T follicular helper cell (primary cell): Measurements from ENCODE around the gene DET1.
"Not testable (repeated sequence)": the region's sequence is repeated elsewhere in the genome, so short reads cannot be mapped to it uniquely, and the experiment has no call there.

Experiments used
- DNase-seq: peaks from one replicate; pipeline ENCODE4 v3.0.0-alpha.2; 2020; ENCODE audit warnings: low read depth

DET1 gene

GRCh38 chr15:88493844-88494243 lies 52.6 kb downstream of the DET1 start:
- DNase-seq: no peak

- DNase-seq: no peak
These were observed 55.3 kb downstream of the DET1 start for GRCh38 chr15:88491158-88491557.

DNA sequence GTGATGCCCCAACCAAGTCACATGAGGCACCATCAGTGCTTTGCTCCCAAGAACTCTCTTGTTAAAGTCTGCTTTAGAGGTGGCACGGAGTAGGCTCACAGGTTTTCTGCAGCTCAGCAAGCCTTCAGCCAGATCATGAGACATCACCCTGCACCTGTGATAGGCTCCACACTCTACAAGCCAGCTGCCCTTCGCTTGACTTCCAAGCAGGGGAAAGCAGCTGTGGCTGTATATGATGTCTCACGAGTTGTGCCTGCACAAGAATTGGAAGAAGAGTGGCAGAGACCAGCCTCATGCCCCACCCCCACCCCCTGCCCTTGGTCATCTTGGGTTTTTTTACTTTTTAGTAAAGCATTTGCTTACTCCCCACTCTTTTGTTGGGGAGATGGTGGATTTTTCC lies 56.4 kb downstream of the DET1 start:
- DNase-seq: no peak

DNA sequence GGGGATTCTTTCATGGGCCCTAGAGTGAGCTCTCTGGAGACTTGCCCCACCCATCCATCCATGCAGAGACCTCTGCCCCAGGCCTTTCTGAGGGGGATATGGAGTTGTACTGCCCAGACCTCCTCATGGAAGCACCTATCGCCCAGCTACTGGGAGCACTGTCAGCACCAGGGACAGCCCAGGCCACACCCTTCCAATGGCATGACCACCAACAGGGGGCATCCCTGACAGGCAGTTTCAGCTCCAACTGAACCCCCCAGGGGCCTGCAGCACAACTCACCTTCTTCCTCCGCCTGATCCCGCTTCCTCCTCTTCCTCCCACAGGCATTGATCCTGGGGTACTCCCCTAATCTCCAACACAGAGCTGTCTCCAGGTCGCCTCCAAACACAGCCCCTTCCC lies 57.2 kb downstream of the DET1 start:
- no peak for DNase-seq

GRCh38 chr15:88487796-88488523 lies 58.5 kb downstream of the DET1 start:
- DNase-seq: no peak

DNA sequence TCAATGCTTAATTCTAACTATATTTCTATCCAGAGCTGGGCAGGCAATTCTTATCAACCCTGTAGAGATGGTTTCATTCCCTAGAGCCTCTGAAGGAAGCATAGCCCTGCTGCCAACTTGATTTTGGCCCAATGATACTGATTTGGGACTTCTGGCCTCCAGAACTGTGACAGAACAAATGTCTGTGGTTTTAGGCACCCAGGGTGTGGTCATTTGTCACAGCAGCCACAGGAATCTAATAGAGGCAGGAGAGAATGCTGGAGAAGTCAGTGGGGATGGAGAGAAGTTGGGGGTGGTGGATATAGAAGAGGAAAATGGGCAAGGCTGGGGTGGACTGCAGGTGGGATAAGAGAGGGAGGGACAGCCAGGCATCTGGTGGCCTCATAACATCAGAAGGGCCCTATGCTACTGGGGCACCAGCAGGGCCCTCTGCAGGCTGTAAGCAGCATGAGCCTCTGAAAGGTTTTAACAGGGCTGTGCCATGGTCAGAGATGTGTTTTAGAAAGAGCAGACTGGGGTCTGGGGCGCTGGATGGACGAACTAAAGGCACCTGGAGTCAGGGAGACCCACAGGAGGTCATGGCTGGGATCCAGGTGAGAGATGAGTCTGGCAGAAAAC lies 59.2 kb downstream of the DET1 start:
- DNase-seq: no peak

DNA sequence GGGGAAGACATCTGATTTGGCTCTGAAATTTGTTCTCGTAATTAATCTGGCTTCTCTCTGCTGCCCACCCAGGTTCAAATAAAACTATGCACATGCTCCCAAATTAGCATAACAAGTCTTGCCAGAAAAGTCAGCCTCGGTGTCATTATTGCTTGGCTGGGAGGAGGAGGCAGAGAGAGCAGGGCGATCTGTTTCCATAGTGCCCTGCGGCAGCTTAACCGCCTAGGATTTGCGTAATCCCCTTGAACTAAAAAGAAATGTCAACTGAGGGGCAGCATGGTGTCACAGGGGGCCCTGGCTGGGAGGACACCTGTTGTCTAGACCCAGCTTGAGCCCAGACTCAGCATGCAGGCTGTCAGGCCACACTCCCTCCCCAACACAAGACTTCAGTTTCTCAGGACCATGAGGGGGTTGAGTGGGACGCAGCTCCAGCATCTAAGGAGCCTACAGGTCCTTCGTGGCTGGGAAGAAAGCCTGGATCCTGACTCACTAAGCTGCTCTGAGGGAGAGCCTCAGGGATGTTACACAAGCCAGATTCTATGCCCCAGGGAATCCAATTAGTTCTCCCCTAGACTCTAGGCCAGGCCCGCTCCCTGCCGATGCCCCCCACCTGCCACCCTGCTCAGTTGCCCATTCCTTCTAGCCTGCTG lies 61.7 kb downstream of the DET1 start:
- DNase-seq: no peak

- DNase-seq: no peak
These were observed 64.2 kb downstream of the DET1 start for GRCh38 chr15:88482263-88482662.

DNA sequence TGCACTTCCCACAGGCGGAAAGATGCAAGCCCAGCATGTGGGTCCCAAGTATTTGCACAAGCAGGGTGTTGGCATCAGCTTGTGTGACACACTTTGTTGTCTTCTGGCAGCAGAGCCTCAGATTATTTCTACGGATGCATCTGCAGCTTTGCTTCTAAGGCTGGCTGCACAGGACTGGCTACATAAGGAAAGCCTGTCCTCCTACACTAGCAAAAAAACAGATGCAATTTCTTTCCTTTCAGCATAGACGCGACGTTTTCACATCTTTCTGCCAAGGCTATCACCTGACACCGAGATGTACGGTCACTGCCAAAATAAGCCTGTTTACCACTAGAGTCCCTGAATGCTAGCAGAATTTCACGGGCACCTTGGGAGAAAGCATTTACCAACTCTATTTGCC lies 65.5 kb downstream of the DET1 start:
- no peak for DNase-seq

GRCh38 chr15:88479169-88479568 lies 67.3 kb downstream of the DET1 start:
- DNase-seq: no peak

- no peak for DNase-seq
These were observed 68.6 kb downstream of the DET1 start for GRCh38 chr15:88477904-88478303.

GRCh38 chr15:88477126-88477525 lies 69.4 kb downstream of the DET1 start:
- no peak for DNase-seq

DNA sequence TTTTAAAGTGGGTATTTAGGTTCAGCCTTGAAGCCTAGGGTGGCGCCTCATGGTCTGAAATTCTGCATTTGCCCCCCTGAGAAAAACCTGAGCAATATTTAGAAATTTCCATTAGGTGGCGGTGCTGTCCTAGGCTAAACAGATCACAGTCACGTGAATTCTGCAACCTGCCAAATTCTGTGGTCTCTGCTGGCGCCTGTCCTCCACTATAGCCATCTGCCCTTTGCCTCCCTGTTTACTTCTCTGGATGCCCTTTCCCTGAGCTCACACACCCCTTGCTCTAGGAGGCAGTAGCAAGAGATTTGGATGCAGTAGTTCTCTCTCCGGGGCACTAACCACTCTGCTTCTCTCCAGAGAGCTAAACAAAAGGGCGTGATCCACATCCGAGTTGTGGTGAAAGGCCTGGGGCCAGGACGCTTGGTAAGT lies 69.8 kb downstream of the DET1 start:
- no peak for DNase-seq

DNA sequence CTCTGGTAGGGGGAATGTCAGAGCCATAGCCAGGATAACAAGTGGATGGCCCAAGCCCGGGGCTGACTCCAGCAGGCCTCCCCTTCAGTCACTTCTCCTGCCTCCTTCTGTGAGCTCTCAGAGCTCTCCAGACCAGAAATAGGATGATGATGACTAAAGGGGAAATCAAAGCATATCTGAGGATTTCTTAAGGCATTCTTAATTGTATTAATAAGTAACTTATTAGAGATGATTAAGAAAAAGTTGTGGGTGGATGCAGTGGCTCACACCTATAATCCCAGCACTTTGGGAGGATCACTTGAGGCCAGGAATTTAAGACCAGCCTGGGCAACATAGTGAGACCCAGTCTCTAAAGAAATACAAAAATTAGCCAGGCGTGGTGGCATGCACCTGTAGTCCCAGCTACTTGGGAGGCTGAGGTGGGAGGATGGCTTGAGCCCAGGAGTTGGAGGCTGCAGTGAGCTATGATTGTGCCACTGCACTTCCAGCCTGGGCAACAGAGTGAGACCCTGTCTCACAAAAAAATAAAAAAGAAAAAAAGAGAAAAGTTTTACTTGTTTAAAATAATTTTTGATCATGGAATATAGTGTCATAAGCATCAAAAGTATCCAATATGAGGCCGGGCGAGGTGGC lies 72.7 kb downstream of the DET1 start:
- DNase-seq: not testable (repeated sequence)

GRCh38 chr15:88472225-88472624 lies 74.3 kb downstream of the DET1 start:
- no peak for DNase-seq

DNA sequence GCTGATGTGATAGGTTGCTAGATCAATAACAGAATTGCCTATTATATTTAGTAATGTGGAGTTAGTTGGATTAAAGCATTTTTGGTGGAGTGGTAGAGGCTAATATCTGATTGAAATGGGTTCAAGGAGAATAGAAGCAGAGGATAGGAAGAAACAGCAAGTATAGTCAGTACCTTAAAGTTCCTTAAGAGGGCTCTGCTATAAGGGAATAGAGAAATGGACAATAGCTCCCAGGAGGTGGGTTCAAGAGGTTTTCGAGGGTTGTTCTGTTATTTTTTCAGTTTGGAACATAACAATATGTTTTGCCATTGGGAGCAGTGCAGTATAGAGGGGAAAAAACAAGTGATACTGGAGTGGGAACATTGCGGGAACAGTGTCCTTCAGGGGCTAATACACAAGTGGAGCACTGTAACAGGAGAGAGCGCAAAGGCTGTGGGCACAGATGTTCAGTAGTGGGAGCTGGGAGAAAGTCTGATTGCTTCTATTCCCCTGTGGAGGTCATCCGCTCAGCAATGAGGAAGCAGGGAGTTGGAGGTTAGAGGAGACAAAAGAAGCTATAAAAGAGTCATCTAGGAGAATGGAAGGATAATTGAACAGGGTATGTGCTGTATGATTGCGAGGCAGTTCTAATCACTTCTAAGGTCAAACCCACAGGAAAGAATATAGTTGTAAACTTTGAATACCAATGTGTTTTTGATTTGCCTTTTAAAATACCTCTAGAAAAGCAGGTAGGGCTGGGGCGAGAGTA lies 75.7 kb downstream of the DET1 start:
- DNase-seq: no peak

- DNase-seq: no peak
These were observed 77.2 kb downstream of the DET1 start for GRCh38 chr15:88469321-88469720.

GRCh38 chr15:88468721-88469120 lies 77.8 kb downstream of the DET1 start:
- not testable (repeated sequence) for DNase-seq

GRCh38 chr15:88467935-88468528 lies 78.4 kb downstream of the DET1 start:
- DNase-seq: no peak

DNA sequence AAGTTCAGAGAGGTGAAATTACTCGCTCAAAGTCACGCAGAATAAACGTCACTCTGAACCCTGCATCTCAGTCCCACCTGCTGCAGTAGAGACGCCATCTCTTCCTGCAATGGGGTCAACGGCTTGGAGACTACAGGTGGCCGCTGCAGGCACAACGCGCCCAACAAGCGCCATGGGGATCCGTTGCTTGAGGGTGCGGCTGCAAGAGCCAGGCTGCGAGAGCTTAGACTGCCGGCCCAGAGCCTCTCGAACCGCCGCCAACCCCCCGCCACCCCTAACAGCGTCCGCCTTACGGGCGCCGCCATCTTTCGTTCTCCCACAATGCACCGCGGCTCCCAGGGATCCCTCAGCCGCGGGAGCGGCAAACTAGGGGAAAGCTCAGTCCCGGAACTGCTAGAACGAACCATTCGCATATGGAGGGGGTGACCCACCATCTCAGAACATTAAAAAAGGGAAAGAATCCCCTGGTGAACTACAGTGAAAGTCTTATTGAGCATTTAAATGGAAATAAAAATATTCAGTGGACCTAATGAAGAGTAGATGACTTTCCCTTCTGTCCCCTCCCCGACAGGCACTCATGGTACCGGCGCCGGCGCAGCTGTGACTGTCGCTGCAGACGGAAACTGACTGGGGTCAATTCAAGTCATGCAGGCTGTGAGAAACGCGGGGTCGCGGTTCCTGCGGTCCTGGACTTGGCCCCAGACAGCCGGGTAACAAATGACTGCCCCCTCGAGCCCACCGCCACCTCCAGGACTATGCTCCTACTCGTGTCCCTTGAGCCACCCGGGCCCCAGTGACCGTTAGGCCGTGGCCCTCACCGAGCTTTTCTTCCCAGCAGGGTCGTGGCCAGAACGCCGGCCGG lies 79.2 kb downstream of the DET1 start, which contains the start of the genes MRPL46 and MRPS11:
Gene MRPL46 (minus strand): TSS at position 316 of the 862 bp plus-strand sequence. CDS start 11 bp downstream, at position 305.
Gene MRPS11 (plus strand): TSS at position 636 of the 862 bp plus-strand sequence. CDS start 10 bp downstream, at position 646.
- DNase-seq: peak; percentile 86
